Right cardiac atrium (tissue), 5 donors: ENCODE results near the gene OLFML2A. TPM values are rescaled to one million over a fixed set of nuclear protein-coding genes. Genes with fewer than 3 reads are reported as not detected.

Source experiments
- ATAC-seq, 2 donors: fragments of 200-7000 bp; cut with Tn5 transposase; one replicate each; pipeline versions ENCODE4 v1.8.0 to v1.9.1; 2020; ENCODE audit warnings: moderate library complexity in 2 of 2, mild to moderate bottlenecking in 1 of 2
- DNase-seq, 3 donors: peaks; one replicate each; pipeline ENCODE4 v3.0.0-alpha.2; 2020
- H3K27ac ChIP-seq: one replicate; pipeline ENCODE4 v1.5.1; 2013; ENCODE audit warnings: mild to moderate bottlenecking, low read length, control low read depth, moderate library complexity
- H3K27me3 ChIP-seq: one replicate; pipeline ENCODE4 v1.6.1; 2013; ENCODE audit not compliant: control insufficient read depth, insufficient read depth
- H3K4me1 ChIP-seq: one replicate; pipeline ENCODE4 v1.6.1; 2013; ENCODE audit warnings: low read length; ENCODE audit not compliant: control insufficient read depth, insufficient read depth
- H3K4me3 ChIP-seq: one replicate; pipeline ENCODE4 v1.5.1; 2013; ENCODE audit warnings: low read length, control low read depth
- H3K9me3 ChIP-seq: one replicate; pipeline ENCODE4 v1.6.1; 2013; ENCODE audit warnings: low read length; ENCODE audit not compliant: control insufficient read depth
- WGBS: extraction: QIAGEN DNeasy Blood & Tissue Kit; methylation state at CpG from one replicate; pipeline ENCODE4 v1.1.7; 2013; 5-methylcytosine and 5-hydroxymethylcytosine counted together
- intact Hi-C, 4 donors: fragments of 100-400 bp; cut with DNase I; formaldehyde crosslinking; loops; one replicate each; pipeline versions ENCODE4 v1.11.0 to v1.14.0; 2022 to 2023
- polyA plus RNA-seq: library from polyadenylated mRNA; stranded (reverse); fragments of 200-250 nt; gene quantifications from one replicate; pipeline ENCODE4 v1.2.3, GENCODE V29; 2013
- total RNA-seq, 4 donors: library from RNA; stranded (reverse); fragmentation: NEBNext Ultra II Directional; extraction: Animal tissue kit (Norgen Biotek cat#: 25700); gene quantifications; one replicate each; pipeline ENCODE4 v1.2.1, GENCODE V29; 2021
- donor health status: healthy with polysubstance abuse.
- donor health status: DM: no; HTN: yes; CAD: no.
- donor health status: DM: no; HTN: no; CAD: no.
- donor health status: DM: no; HTN: yes; CAD: no; lungs with severe emphysema.
- donor health status: DM: yes; HTN: yes; CAD: no.

Gene OLFML2A
- total and polyA plus RNA-seq, 5 donors = 15.1 to 34.4 (median 28.7) TPM

DNA sequence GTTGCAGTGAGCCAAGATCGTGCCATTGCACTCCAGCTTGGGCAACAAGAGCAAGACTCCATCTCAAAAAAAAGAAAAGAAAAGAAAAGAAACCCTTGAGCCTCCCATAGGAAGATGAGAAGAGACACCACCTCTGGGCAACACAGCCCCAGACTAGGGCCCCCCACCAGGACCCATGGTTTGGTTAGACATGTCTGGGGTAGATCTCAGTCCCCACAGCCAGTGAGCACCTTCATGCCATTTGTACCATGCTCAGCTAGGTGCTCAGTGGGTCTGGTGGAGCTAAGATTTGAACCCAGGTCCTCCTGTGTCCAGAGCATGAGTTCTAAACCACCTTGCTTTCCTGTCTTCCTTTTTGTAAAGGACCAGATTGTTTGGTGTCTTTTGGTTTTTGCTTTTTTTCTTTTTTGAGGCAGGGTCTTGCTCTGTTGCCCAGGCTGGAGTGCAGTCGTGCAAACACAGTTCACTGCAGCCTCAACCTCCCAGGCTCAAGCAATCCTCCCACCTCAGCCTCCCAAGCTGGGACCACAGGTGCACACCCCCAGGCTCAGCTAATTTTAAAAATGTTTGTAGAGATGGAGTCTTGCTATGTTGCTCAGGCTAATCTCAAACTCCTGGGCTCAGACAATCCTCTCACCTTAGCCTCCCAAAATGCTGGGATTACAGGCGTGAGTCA lies 11.7 kb downstream of the OLFML2A start:
- WGBS = 92% methylated on average over 3 of the region's 3 CpGs
- Histone ChIP-seq H3K4me3 (no peak overlapping the region), H3K4me1 (no peaks in the 10 kb centered on the region), H3K9me3 (no peaks in the 10 kb centered on the region), H3K27me3 (no peaks in the 10 kb centered on the region), H3K27ac (no peak overlapping the region)
- intact Hi-C loops = no loop called here
- ATAC-seq (no peak), DNase-seq (no peak)

GRCh38 chr9:124789531-124789930 lies 12.6 kb downstream of the OLFML2A start:
- H3K27ac ChIP-seq = no peak overlapping the region
- H3K27me3 ChIP-seq = no peaks in the 10 kb centered on the region
- no peak overlapping the region for H3K4me3 ChIP-seq
- DNase-seq (no peak), ATAC-seq (no peak)
- H3K4me1 ChIP-seq = no peaks in the 10 kb centered on the region
- no peaks in the 10 kb centered on the region for H3K9me3 ChIP-seq
- 78% methylated on average over 2 of the region's 2 CpGs for WGBS
- intact Hi-C loops = no loop called here

DNA sequence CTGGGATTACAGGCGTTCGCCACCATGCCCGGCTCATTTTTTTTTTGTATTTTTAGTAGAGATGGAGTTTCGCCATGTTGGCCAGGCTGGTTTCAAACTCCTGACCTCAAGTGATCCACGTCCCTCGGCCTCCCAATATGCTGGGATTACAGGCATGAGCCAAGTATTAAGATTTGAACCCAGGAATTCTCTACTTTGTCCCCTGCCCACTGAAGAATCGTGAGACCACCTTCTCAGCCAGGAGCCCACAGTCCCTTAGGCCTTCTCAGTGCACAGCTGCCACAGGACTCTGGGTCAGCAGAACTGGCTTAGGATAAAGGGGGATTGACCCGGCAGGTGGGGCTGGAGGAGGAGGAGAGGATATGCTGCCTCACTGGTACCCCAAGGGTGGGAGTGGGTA lies 13.4 kb downstream of the OLFML2A start:
- no peaks in the 10 kb centered on the region for H3K4me1 ChIP-seq
- H3K27ac ChIP-seq = no peak overlapping the region
- intact Hi-C loops = no loop called here
- ATAC-seq = no peak
- no peak for DNase-seq
- WGBS = 92% methylated on average over 8 of the region's 8 CpGs
- H3K4me3 ChIP-seq = no peak overlapping the region
- H3K27me3 ChIP-seq = no peaks in the 10 kb centered on the region
- no peaks in the 10 kb centered on the region for H3K9me3 ChIP-seq

DNA sequence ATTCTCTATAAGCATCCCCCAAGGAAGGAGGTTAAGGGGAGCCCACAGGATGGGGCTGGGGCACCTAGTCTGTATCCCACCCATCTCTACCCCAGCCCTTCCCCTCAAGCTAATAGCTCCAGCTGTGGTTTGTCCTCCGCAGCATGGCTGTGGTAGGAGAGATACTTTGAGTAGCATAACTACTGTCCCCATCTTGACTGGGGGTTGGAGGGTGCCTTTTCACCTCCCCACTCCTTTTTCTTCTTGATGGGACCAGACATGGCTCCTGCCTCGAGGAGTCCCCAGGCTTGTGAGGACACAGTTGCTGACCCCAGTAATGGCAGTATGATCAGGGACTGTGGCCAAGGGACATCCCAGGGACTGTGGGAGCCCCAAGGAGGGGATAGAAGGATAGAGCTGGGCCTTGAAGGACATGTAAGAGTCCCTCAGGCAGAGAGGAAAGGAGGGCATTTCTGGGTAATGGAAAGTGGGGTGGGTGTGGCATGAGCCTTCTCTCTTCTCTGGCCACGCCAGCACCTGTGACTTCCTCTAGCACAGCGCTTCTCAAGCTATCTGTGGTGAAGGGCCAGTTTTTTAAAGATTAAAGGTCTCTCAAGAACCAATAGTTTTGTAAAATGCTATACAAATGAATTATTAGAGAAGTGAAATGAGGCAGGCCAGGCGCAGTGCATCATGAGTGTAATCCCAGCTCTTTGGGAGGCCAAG lies 14.0 kb downstream of the OLFML2A start:
- Histone ChIP-seq H3K27ac (no peak overlapping the region), H3K4me1 (no peaks in the 10 kb centered on the region), H3K27me3 (no peaks in the 10 kb centered on the region), H3K4me3 (no peak overlapping the region), H3K9me3 (no peaks in the 10 kb centered on the region)
- WGBS = 92% methylated on average over 5 of the region's 5 CpGs
- no peak for DNase-seq
- intact Hi-C loops = no loop called here
- no peak for ATAC-seq

- Histone ChIP-seq H3K9me3 (no peaks in the 10 kb centered on the region), H3K4me1 (peaks cover 5% of the 10 kb centered on the region), H3K4me3 (no peak overlapping the region), H3K27ac (no peak overlapping the region), H3K27me3 (no peaks in the 10 kb centered on the region)
- intact Hi-C loops = no loop called here
- 83% methylated on average over 8 of the region's 8 CpGs for WGBS
- DNase-seq (no peak), ATAC-seq (no peak)
Observed at GRCh38 chr9:124792257-124793014, 15.5 kb downstream of the OLFML2A start.

DNA sequence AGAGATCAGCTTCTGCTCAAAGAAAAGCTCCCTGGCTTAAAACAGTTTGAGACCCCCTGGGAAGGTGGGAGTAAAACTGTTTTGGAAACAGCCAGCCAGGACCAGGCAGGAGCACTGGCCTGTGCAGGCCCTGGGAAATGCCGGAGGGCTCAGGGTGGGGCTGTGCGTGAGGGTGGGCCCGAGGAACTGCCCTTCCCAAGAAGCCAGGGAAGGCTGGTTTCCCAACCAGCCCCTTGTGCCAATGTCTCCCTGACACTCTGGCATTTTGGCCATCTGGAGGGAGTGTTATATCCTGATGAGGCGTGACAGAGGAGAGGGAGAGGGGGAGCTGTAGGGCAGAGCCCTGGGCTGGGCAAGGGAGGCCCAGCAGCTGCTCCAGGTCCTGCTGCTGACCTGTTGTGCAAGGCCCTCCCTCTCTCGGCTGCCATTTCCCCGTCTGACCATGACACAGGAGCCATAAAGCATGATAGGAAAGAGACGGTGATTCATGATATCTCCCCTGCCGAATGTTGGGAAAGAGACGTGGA lies 16.1 kb downstream of the OLFML2A start:
- H3K4me3 ChIP-seq = no peak overlapping the region
- H3K27ac ChIP-seq = no peak overlapping the region
- no peaks in the 10 kb centered on the region for H3K27me3 ChIP-seq
- WGBS = 56% methylated on average over 9 of the region's 9 CpGs
- intact Hi-C loops = no loop called here
- H3K4me1 ChIP-seq = peaks cover 8% of the 10 kb centered on the region
- no peaks in the 10 kb centered on the region for H3K9me3 ChIP-seq
- peak in 1 of 3 donors; percentile 37 for DNase-seq
- ATAC-seq = peak; percentile 30 to 50

- ATAC-seq (no peak), DNase-seq (no peak)
- 79% methylated on average over 11 of the region's 11 CpGs for WGBS
- Histone ChIP-seq H3K4me3 (no peak overlapping the region), H3K9me3 (no peaks in the 10 kb centered on the region), H3K27me3 (no peaks in the 10 kb centered on the region), H3K27ac (no peak overlapping the region), H3K4me1 (peaks cover 8% of the 10 kb centered on the region)
- intact Hi-C loops = no loop called here
Observed at GRCh38 chr9:124794902-124795491, 18.1 kb downstream of the OLFML2A start.

DNA sequence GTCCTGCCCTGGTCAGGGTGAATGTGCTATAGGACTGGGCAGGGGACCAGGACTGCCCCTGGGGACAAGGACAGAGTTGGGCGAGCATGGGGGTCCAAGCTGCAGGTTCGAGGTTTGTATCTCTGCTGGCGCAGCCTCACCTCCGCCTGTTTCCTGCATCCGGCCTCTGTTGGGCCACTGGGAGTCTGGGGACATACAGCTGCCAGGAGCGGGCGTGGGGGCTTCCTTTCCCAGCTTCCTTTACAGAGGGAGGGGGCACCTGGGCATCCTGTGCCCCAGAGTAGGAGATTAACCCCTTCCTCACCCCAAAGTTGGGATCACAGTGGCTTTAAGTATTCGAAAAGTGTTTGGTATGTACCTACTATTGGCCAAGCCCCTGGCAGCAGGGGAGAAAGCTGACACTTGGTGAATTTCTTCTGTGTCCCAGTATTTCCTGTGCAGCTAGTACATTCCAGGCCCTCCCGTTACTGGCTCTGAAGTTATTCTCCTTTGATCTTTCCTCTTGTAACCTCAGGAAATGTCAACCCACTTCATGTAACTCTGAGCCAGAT lies 19.0 kb downstream of the OLFML2A start:
- no peak overlapping the region for H3K4me3 ChIP-seq
- peak; percentile 20 to 55 for ATAC-seq
- intact Hi-C loops = no loop called here
- H3K4me1 ChIP-seq = peaks cover 8% of the 10 kb centered on the region
- peak overlapping the region; percentile 63 for H3K27ac ChIP-seq
- DNase-seq = peak; percentile 42 to 78 (median 75)
- no peaks in the 10 kb centered on the region for H3K9me3 ChIP-seq
- H3K27me3 ChIP-seq = no peaks in the 10 kb centered on the region
- WGBS = 56% methylated on average over 9 of the region's 9 CpGs

DNA sequence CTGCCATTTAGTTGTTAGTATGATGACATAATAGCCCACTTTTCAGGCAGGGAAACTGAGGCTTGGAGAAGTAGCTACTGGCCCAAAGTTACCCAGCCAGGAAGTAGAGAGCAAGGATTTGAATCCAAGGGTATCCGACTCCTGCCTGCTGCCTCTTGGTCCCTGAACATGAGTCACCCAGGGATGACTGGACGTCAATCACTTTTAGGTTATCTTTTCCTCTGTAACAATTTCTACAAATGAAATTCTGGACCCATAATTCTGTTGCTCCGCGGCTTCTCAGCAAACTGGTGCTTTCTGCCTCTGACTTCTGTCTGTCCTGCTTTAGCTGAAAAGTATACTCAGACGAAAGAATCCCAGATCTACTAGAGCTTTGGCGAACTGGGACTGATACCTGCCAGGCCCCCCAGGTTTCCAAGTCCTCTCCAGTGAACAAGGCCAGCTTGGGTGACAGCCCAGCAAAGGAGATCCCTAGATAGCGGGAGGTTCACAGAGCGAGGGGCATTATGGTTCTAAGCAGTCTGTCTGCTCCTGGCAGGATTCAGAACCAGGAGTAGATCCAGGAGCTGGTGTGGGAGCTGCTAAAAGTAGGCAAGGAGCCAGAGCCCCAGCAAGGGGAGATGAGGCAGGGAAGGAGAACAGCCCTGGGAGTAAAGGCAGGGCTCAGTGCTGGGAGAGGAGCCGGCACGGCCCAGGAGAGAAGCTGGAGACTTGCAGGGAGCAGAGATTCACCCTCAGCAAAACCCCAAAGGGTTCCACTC lies 20.6 kb downstream of the OLFML2A start:
- intact Hi-C loops = no loop called here

More for the DNA sequence above, 20.6 kb downstream of the OLFML2A start:
- 29% methylated on average over 10 of the region's 10 CpGs for WGBS
- no peaks in the 10 kb centered on the region for H3K9me3 ChIP-seq
- H3K27ac ChIP-seq = no peak overlapping the region
- DNase-seq (no peak), ATAC-seq (peak in 1 of 2 donors; percentile 12)
- H3K4me1 ChIP-seq = peaks cover 8% of the 10 kb centered on the region
- no peak overlapping the region for H3K4me3 ChIP-seq
- H3K27me3 ChIP-seq = no peaks in the 10 kb centered on the region
